CD14-positive monocyte (primary cell): ENCODE data around the gene F11. TPM values are rescaled to one million over a fixed set of nuclear protein-coding genes. Genes with fewer than 3 reads are reported as not detected.

Source experiments
- DNase-seq, 3 donors: peaks; one replicate each; pipeline ENCODE4 v3.0.0-alpha.2; 2011 to 2022
- H2AFZ ChIP-seq: 2 replicates; pipeline ENCODE4 v1.6.0; 2012; ENCODE audit warnings: mild to moderate bottlenecking, low read depth, low read length, inconsistent platforms; ENCODE audit not compliant: insufficient read depth, poor library complexity, severe bottlenecking
- H3K27ac ChIP-seq, 2 donors: 1 replicate in 1 of 2; 2 replicates in 1 of 2; pipeline ENCODE4 v1.5.1; 2012 to 2013; ENCODE audit warnings: low read length in 2 of 2, control low read depth in 1 of 2, inconsistent platforms in 1 of 2, low read depth in 1 of 2, mild to moderate bottlenecking in 1 of 2
- H3K27me3 ChIP-seq, 2 donors: one replicate each; pipeline versions ENCODE4 v1.6.0 to v1.6.1; 2011 to 2013; ENCODE audit warnings: low read length in 2 of 2; ENCODE audit not compliant: control insufficient read depth in 2 of 2, insufficient read depth in 2 of 2
- H3K36me3 ChIP-seq, 2 donors: replicated peaks in 1 of 2; 1 replicate in 1 of 2; 2 replicates in 1 of 2; pipeline versions ENCODE4 v1.5.1 to v1.6.1; 2012 to 2013; ENCODE audit warnings: low read length in 2 of 2, control low read depth in 1 of 2, inconsistent platforms in 1 of 2, mild to moderate bottlenecking in 1 of 2; ENCODE audit not compliant: insufficient read depth in 2 of 2, control insufficient read depth in 1 of 2
- H3K4me1 ChIP-seq, 2 donors: 1 replicate in 1 of 2; 2 replicates in 1 of 2; pipeline versions ENCODE4 v1.5.1 to v1.6.1; 2012 to 2013; ENCODE audit warnings: low read length in 2 of 2, control low read depth in 1 of 2, inconsistent platforms in 1 of 2, mild to moderate bottlenecking in 1 of 2, moderate library complexity in 1 of 2; ENCODE audit not compliant: insufficient read depth in 2 of 2, control insufficient read depth in 1 of 2
- H3K4me2 ChIP-seq: replicated peaks from 2 replicates; pipeline ENCODE3; 2012; ENCODE audit warnings: low read length, moderate library complexity, mild to moderate bottlenecking; ENCODE audit not compliant: poor library complexity, severe bottlenecking; ENCODE audit errors: extremely low read depth
- H3K4me3 ChIP-seq, 3 experiments: fragments of 200-600 bp in 1 of 3; sonication (generic) in 1 of 3; replicated peaks in 1 of 3; 1 replicate in 2 of 3; 2 replicates in 1 of 3; pipeline ENCODE4 v1.5.1; 2011 to 2013; ENCODE audit warnings: low read length in 3 of 3, mild to moderate bottlenecking in 3 of 3, control low read depth in 2 of 3, low read depth in 2 of 3, inconsistent platforms in 1 of 3, moderate library complexity in 1 of 3
- H3K79me2 ChIP-seq: 2 replicates; pipeline ENCODE4 v1.6.0; 2012; ENCODE audit warnings: mild to moderate bottlenecking, control low read depth, inconsistent platforms, low read length, moderate library complexity; ENCODE audit not compliant: insufficient read depth
- H3K9ac ChIP-seq: 2 replicates; pipeline ENCODE4 v1.6.0; 2017; ENCODE audit warnings: low read length, mild to moderate bottlenecking; ENCODE audit not compliant: insufficient read depth, poor library complexity, severe bottlenecking
- H3K9me3 ChIP-seq, 2 donors: replicated peaks in 1 of 2; 1 replicate in 1 of 2; 2 replicates in 1 of 2; pipeline versions ENCODE4 v1.5.1 to v1.6.1; 2012 to 2013; ENCODE audit warnings: low read length in 2 of 2, control low read depth in 1 of 2; ENCODE audit not compliant: control insufficient read depth in 1 of 2, insufficient read depth in 1 of 2
- H4K20me1 ChIP-seq: 2 replicates; pipeline ENCODE4 v1.6.0; 2012; ENCODE audit warnings: mild to moderate bottlenecking, low read length, control low read depth, moderate library complexity; ENCODE audit not compliant: insufficient read depth
- H3K27ac Mint-ChIP-seq, 7 donors: one replicate each; pipeline ENCODE4 v1.8.0; 2020; ENCODE audit warnings: mild to moderate bottlenecking in 7 of 7, mixed read lengths in 7 of 7, moderate library complexity in 6 of 7, inconsistent platforms in 2 of 7
- H3K27me3 Mint-ChIP-seq, 3 donors: one replicate each; pipeline ENCODE4 v1.8.0; 2021 to 2022; ENCODE audit warnings: low read depth in 3 of 3, mild to moderate bottlenecking in 3 of 3, mixed read lengths in 3 of 3, moderate library complexity in 3 of 3, inconsistent platforms in 1 of 3
- H3K36me3 Mint-ChIP-seq, 2 donors: one replicate each; pipeline ENCODE4 v1.8.0; 2020; ENCODE audit warnings: mixed read lengths in 2 of 2, inconsistent platforms in 1 of 2, mild to moderate bottlenecking in 1 of 2
- H3K4me1 Mint-ChIP-seq: one replicate; pipeline ENCODE4 v1.8.0; 2020; ENCODE audit warnings: mild to moderate bottlenecking, mixed read lengths
- H3K4me3 Mint-ChIP-seq, 2 donors: one replicate each; pipeline ENCODE4 v1.8.0; 2020; ENCODE audit warnings: mild to moderate bottlenecking in 2 of 2, mixed read lengths in 2 of 2, moderate library complexity in 1 of 2
- H3K9me3 Mint-ChIP-seq, 7 donors: one replicate each; pipeline ENCODE4 v1.8.0; 2020 to 2022; ENCODE audit warnings: mixed read lengths in 7 of 7, mild to moderate bottlenecking in 6 of 7, moderate library complexity in 6 of 7, inconsistent platforms in 2 of 7
- WGBS: methylation state at CpG from one replicate; pipeline ENCODE4 v1.1.5; 2013; ENCODE audit warnings: missing lambda C conversion rate; ENCODE audit not compliant: insufficient coverage; 5-methylcytosine and 5-hydroxymethylcytosine counted together
- intact Hi-C, 2 donors: fragments of 100-400 bp; cut with micrococcal nuclease; formaldehyde crosslinking; loops; one replicate each; pipeline versions ENCODE4 v1.15.0 to v1.15.1; 2023
- polyA plus RNA-seq, 3 donors: library from polyadenylated mRNA; depleted of rRNA in 1 of 3; unstranded in 2 of 3; stranded (reverse) in 1 of 3; fragments of 300-500 nt in 2 of 3; fragments of >200 nt in 1 of 3; fragmentation: Illumina TruSeq in 2 of 3; gene quantifications; 1 replicate in 2 of 3; 2 replicates in 1 of 3; pipeline ENCODE4 v1.2.3, GENCODE V29; 2012 to 2021
- TF ChIP-seq, protein P1 (sequence below): fragments of 200-600 bp; IDR thresholded peaks from one replicate; pipeline ENCODE4 v1.8.0; 2022; ENCODE audit warnings: antibody characterized with exemption, mild to moderate bottlenecking

The F11 gene
- polyA plus RNA-seq, 3 donors = not detected

DNA sequence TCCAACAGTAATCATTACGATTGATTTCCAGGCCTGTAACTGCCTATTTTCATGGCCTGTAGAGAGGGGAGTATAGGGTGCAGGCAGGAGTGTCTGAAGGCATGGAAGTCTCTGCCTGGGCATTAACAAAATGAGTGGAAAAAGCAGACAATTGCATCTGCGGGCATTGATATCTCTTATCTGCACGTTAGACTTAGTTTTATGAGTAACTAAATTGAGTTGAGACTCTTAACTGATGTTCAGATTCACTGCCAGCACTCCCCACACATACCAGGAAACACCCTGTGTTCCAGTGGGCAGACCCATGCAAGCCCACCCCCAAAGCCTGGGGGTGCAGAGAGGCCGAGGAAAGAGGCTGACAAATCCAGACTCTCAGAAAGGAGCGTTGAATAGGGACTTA, 33.3 kb downstream of the F11 start:
- Histone ChIP-seq H3K4me3 (no peak overlapping the region), H2AFZ (no peak overlapping the region), H3K9me3 (peaks cover 0 to 5% of the 10 kb centered on the region in 2 donors), H3K27ac (no peak overlapping the region), H3K9ac (no peak overlapping the region), H3K27me3 (peaks cover 2 to 17% of the 10 kb centered on the region in 2 donors), H3K79me2 (no peaks in the 10 kb centered on the region), H4K20me1 (no peaks in the 10 kb centered on the region), H3K36me3 (no peaks in the 10 kb centered on the region), H3K4me1 (no peaks in the 10 kb centered on the region), H3K4me2 (no peak overlapping the region)
- TF ChIP-seq, protein P1, sequence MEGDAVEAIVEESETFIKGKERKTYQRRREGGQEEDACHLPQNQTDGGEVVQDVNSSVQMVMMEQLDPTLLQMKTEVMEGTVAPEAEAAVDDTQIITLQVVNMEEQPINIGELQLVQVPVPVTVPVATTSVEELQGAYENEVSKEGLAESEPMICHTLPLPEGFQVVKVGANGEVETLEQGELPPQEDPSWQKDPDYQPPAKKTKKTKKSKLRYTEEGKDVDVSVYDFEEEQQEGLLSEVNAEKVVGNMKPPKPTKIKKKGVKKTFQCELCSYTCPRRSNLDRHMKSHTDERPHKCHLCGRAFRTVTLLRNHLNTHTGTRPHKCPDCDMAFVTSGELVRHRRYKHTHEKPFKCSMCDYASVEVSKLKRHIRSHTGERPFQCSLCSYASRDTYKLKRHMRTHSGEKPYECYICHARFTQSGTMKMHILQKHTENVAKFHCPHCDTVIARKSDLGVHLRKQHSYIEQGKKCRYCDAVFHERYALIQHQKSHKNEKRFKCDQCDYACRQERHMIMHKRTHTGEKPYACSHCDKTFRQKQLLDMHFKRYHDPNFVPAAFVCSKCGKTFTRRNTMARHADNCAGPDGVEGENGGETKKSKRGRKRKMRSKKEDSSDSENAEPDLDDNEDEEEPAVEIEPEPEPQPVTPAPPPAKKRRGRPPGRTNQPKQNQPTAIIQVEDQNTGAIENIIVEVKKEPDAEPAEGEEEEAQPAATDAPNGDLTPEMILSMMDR = no peak
- Mint-ChIP-seq H3K36me3 (no peaks in the 10 kb centered on the region), H3K4me1 (no peaks in the 10 kb centered on the region), H3K4me3 (peak overlapping the region in 1 of 2 donors; percentile 31), H3K27me3 (peaks cover 11 to 19% (median 12%) of the 10 kb centered on the region in 3 donors), H3K9me3 (peaks cover 0 to 6% (median 3%) of the 10 kb centered on the region in 7 donors), H3K27ac (no peak overlapping the region)
- intact Hi-C loops = no loop called here
- DNase-seq = no peak
- 83% methylated on average over 2 of the region's 5 CpGs for WGBS

DNA sequence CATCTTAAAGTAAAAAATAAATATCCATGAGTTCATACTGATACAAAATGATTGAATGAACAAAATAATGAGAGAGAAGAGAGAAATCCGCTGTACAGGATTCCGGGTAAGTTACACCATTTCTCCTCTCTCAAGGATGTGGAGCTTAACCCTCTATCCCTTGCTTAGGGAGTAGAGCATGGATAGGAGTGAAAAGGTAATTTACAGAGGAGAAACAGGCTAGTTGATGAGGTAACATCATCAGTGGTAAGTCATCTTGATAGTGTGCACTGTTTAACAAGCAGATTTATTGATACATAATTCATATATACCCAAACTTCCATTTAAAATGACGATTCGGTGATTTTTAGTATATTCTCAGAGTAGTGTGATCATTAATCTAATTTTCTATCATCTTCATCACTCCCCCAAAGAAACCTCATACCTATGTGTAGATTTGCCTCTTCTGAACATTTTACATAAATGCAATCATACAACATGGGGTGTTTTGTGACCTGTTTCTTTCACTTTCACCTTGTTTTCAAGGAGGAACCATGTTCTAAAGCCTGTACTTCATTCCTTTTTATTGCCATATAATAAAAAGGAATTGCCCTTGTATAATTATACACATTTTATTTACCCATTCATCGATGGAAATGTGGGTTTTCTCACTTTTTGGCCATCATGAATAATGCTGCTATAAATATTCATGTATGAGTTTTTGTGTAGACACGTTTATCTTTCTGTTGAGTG, 34.8 kb downstream of the F11 start:
- H3K9me3 ChIP-seq = peaks cover 0 to 5% of the 10 kb centered on the region in 2 donors
- Mint-ChIP-seq H3K4me3 (peak overlapping the region in 1 of 2 donors; percentile 5), H3K4me1 (no peaks in the 10 kb centered on the region), H3K36me3 (no peaks in the 10 kb centered on the region), H3K27ac (no peak overlapping the region), H3K27me3 (peaks cover 9 to 19% (median 12%) of the 10 kb centered on the region in 3 donors), H3K9me3 (peaks cover 0 to 5% (median 3%) of the 10 kb centered on the region in 7 donors)
- H2AFZ ChIP-seq = no peak overlapping the region
- no peaks in the 10 kb centered on the region for H3K36me3 ChIP-seq
- no peaks in the 10 kb centered on the region for H3K4me1 ChIP-seq
- intact Hi-C loops = no loop called here
- WGBS = no CpG with 5 or more reads among the region's 6 CpGs
- no peak overlapping the region for H3K4me3 ChIP-seq
- peaks cover 2 to 17% of the 10 kb centered on the region in 2 donors for H3K27me3 ChIP-seq
- H4K20me1 ChIP-seq = no peaks in the 10 kb centered on the region
- H3K4me2 ChIP-seq = no peak overlapping the region
- H3K9ac ChIP-seq = no peak overlapping the region
- DNase-seq = no peak
- no peak overlapping the region for H3K27ac ChIP-seq
- TF ChIP-seq, protein P1 = no peak
- no peaks in the 10 kb centered on the region for H3K79me2 ChIP-seq
